ENCODE measurements around the gene MT1G. TPM values are rescaled to one million over a fixed set of nuclear protein-coding genes. Genes with fewer than 3 reads are reported as not detected.
"Not testable (repeated sequence)": the region's sequence is repeated elsewhere in the genome, so short reads cannot be mapped to it uniquely, and the experiment has no call there.

The MT1G gene
- total RNA-seq = 100 to 1,000 TPM in 1 of 2 donors, 10 to 100 TPM in 1; 22.4 to 484 TPM
- long read RNA-seq = 0 reads

- peak; percentile 74 to 85 for DNase-seq
- peak; percentile 91 for ATAC-seq
- intact Hi-C loops (cut with DNase I, micrococcal nuclease) = no loop called here
Measured at GRCh38 chr16:56667581-56668571, at the start of gene MT1G. Gene MT1G, minus strand, starts transcription at chr16:56668065. Its CDS starts 72 bp downstream, at chr16:56667993.

- intact Hi-C loops (cut with DNase I, micrococcal nuclease); DNase-seq; ATAC-seq: not testable (repeated sequence)
Measured at GRCh38 chr16:56717532-56717931, 49.7 kb upstream of the MT1G start.

GRCh38 chr16:56716761-56717160 lies 48.9 kb upstream of the MT1G start:
- ATAC-seq = no peak
- intact Hi-C loops (cut with DNase I, micrococcal nuclease) = no loop called here

GRCh38 chr16:56715126-56715525 lies 47.3 kb upstream of the MT1G start:
- intact Hi-C loops (cut with DNase I, micrococcal nuclease) = no loop called here
- ATAC-seq (no peak), DNase-seq (no peak)

More at GRCh38 chr16:56716761-56717160, 48.9 kb upstream of the MT1G start:
- DNase-seq = no peak

GRCh38 chr16:56713794-56714193 lies 45.9 kb upstream of the MT1G start:
- DNase-seq (no peak), ATAC-seq (no peak)
- intact Hi-C loops (cut with DNase I, micrococcal nuclease) = no loop called here

GRCh38 chr16:56711862-56712261 lies 44.0 kb upstream of the MT1G start:
- DNase-seq (no peak), ATAC-seq (no peak)
- intact Hi-C loops (cut with DNase I, micrococcal nuclease) = no loop called here

GRCh38 chr16:56710181-56710737 lies 42.4 kb upstream of the MT1G start:
- no peak for DNase-seq
- ATAC-seq = no peak

GRCh38 chr16:56709443-56710040 lies 41.7 kb upstream of the MT1G start:
- DNase-seq (no peak), ATAC-seq (no peak)
- intact Hi-C loops (cut with DNase I, micrococcal nuclease) = no loop called here

More at GRCh38 chr16:56710181-56710737, 42.4 kb upstream of the MT1G start:
- intact Hi-C loops (cut with DNase I, micrococcal nuclease) = no loop called here

GRCh38 chr16:56708525-56709442 lies 40.9 kb upstream of the MT1G start:
- ATAC-seq = no peak
- DNase-seq = no peak
- intact Hi-C loops (cut with DNase I, micrococcal nuclease) = no loop called here

GRCh38 chr16:56702836-56703235 lies 35.0 kb upstream of the MT1G start:
- ATAC-seq = no peak
- no peak for DNase-seq
- intact Hi-C loops (cut with DNase I, micrococcal nuclease) = loop anchor here in 1 of 2 donors (2.0 kb wide), 1 partner anchor 126 kb away; no protein-coding TSS in a partner anchor

GRCh38 chr16:56701534-56701933 lies 33.7 kb upstream of the MT1G start:
- no peak for ATAC-seq
- intact Hi-C loops (cut with DNase I, micrococcal nuclease) = no loop called here
- no peak for DNase-seq

GRCh38 chr16:56700631-56701030 lies 32.8 kb upstream of the MT1G start:
- no peak for DNase-seq
- ATAC-seq = no peak
- intact Hi-C loops (cut with DNase I, micrococcal nuclease) = no loop called here

- intact Hi-C loops (cut with DNase I, micrococcal nuclease) = no loop called here
- DNase-seq (no peak), ATAC-seq (no peak)
Measured at GRCh38 chr16:56700195-56700594, 32.3 kb upstream of the MT1G start.

- no peak for DNase-seq
- intact Hi-C loops (cut with DNase I, micrococcal nuclease) = no loop called here
Measured at GRCh38 chr16:56697456-56698155, 29.7 kb upstream of the MT1G start.

GRCh38 chr16:56695246-56695645 lies 27.4 kb upstream of the MT1G start:
- intact Hi-C loops (cut with DNase I, micrococcal nuclease) = no loop called here
- ATAC-seq (no peak), DNase-seq (no peak)

More at GRCh38 chr16:56697456-56698155, 29.7 kb upstream of the MT1G start:
- ATAC-seq = no peak

- peak; percentile 99 for ATAC-seq
- DNase-seq = peak; percentile 39 to 69
- intact Hi-C loops (cut with DNase I, micrococcal nuclease) = loop anchor here in 1 of 2 donors (5.0 kb wide), 1 partner anchor 180 kb away; no protein-coding TSS in a partner anchor
Measured at GRCh38 chr16:56691885-56692284, 24.0 kb upstream of the MT1G start.

- DNase-seq (no peak), ATAC-seq (no peak)
- intact Hi-C loops (cut with DNase I, micrococcal nuclease) = loop anchor here in 1 of 2 donors (5.0 kb wide), 1 partner anchor 178 kb away; no protein-coding TSS in a partner anchor
Measured at GRCh38 chr16:56690420-56691122, 22.7 kb upstream of the MT1G start.

All from left colon (tissue), 2 donors.